GM19023 (cell line): ENCODE measurements around the gene MMP17.

ENCODE experiments used
- ATAC-seq: cut with Tn5 transposase; IDR thresholded peaks from one replicate; pipeline ENCODE4 v1.9.1; 2021; ENCODE audit warnings: mild to moderate bottlenecking, moderate library complexity; ENCODE audit not compliant: unreplicated experiment

MMP17 gene

GRCh38 chr12:131847456-131847855, 19.3 kb downstream of the MMP17 start:
- ATAC-seq: no peak

- ATAC-seq: no peak
Measured at GRCh38 chr12:131848753-131849152, 20.6 kb downstream of the MMP17 start.

- no peak for ATAC-seq
Measured at GRCh38 chr12:131849700-131850553, 21.7 kb downstream of the MMP17 start.

GRCh38 chr12:131850856-131851559, 22.8 kb downstream of the MMP17 start:
- no peak for ATAC-seq

DNA sequence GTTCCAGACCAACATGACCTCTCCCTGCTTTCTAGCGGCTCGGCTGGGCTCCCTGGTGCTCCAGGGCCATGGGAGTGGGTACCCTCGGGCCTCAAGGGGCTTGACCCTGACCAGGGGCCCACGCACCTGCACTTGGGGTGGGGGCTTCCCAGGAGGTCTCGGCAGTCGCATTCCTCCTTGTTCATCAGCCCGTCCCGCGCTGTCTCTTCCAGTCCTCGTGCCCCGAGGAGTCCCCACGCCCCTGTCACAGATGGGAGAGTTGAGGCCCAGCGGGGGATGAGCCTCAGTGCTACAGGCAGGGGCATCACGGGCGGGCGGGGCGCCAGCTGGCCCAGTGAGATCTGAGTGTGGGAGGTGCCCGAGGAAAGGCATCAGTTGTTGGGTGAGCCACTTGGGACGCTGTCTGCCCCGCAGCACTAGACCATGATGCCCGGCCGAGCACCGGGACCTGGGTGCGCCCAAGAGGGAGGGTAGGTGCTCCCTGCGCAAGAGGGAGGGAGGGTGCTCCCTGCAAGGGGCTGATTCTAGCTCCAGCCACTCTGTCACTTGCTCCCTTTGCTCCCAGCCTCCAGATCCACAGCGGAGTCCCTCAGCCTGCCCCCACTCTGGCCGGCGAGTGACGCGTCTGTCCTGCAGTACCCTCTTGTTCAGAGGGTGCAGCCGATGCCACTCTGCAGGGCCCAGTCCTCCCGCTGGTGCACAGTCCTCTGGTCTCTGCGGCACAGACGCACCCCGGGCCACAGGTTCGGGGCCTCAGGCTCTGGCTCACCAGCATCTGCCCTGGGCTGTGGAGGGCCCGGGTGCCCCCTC, 23.8 kb downstream of the MMP17 start:
- ATAC-seq: no peak

- no peak for ATAC-seq
Measured at GRCh38 chr12:131852551-131853299, 24.5 kb downstream of the MMP17 start.

- no peak for ATAC-seq
Measured at GRCh38 chr12:131853832-131854797, 25.9 kb downstream of the MMP17 start.

DNA sequence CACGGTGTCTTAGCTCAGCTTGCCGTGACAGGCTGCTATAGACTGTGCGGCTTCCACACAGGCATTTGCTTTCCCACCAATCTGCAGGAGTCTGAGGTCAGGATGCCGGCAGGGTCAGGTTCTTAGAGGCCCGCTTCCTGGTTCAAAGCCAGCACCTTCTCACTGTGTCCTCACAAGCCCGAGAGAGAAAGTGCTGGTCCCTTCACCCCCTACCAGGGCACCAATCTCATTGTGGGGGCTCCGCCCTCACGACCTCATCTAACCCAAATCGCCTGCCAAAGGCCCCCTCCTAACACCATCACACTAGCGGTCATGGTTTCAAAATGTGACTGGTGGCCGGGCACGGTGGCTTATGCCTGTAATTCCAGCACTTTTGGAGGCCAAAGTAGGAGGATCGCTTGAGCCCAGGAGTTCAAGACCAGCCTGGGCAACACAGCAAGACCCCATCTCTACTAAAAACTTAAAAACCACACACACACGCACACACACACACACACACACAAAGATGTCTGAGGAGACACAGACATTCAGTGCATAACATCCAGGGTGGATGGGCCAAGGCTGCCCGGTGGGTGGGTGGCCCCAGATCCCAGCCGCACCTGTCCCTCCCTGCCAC, 26.8 kb downstream of the MMP17 start:
- no peak for ATAC-seq

DNA sequence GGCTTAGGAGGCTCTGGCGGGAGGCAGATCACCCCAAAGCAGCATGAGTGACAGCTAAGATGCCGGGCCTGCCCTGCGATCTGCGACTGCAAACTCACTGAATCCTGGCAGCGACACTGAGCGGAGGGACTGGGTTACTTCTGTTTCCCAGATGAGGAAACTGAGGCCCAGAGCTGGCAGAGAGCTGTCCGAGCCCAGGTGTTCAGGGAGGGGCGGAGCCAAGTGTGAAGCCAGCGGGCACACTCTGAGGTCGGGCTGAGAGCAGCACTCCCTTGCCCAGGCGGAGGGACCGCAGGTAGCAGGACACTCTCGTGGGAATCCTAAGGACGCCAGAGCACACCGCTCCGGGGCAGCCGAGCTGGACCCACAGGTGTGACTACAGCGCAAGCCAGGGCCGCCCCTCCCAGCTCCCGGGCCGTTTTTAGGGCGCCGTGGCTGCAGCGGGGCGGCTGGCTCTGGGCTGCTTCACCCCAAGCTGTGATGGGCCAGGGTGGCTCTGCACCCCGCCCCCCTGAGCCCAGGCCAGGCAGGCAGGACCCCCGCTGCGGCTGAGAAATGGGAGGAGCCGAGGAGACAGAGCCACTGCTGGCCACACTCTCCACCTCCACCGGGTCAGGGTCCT, 27.4 kb downstream of the MMP17 start:
- ATAC-seq: no peak

GRCh38 chr12:131856366-131857097, 28.3 kb downstream of the MMP17 start:
- ATAC-seq: no peak

DNA sequence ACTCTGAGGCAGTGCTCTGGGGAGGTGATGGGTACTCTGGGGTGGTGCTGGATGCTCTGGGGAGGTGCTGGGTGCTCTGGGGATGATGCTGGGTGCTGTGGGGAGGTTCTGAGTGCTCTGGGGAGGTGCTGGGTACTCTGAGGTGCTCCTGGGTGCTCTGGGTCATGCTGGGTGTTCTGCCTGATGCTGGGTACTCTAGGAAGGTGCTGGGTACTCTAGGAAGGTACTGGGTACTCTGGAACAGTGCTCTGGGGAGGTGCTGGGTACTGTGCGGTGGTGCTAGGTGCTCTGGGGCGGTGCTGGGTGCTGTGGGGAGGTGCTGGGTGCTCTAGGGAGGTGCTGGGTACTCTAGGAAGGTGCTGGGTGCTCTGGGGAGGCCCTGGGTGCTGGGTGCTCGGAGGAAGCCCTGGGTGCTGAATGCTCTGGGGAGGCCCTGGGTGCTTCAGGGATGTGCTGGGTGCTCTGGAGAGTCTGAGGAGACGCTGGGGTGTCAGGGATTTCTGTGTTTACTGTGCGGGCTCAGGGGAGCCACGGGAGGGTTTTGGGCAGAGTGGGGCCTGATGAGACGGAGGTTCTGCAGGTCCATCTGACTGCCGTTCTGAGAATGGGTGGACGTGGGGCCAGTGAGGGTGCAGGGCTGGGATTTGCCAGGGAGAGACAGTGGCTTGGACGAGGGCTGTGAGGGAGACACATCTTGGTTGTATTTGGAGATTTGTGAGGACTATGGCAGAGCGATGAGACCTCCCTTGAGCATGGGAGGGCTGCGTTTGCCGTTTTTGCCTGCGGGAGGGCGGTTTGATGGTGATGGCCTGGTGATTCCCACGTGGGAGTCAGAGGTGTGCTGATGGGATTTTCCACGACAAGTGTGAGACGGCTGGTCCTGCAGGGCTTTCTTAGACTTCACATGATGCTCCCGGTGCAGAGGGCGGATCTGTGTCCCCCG, 30.0 kb downstream of the MMP17 start:
- ATAC-seq: no peak

- no peak for ATAC-seq
Measured at GRCh38 chr12:131860472-131861260, 32.5 kb downstream of the MMP17 start.

DNA sequence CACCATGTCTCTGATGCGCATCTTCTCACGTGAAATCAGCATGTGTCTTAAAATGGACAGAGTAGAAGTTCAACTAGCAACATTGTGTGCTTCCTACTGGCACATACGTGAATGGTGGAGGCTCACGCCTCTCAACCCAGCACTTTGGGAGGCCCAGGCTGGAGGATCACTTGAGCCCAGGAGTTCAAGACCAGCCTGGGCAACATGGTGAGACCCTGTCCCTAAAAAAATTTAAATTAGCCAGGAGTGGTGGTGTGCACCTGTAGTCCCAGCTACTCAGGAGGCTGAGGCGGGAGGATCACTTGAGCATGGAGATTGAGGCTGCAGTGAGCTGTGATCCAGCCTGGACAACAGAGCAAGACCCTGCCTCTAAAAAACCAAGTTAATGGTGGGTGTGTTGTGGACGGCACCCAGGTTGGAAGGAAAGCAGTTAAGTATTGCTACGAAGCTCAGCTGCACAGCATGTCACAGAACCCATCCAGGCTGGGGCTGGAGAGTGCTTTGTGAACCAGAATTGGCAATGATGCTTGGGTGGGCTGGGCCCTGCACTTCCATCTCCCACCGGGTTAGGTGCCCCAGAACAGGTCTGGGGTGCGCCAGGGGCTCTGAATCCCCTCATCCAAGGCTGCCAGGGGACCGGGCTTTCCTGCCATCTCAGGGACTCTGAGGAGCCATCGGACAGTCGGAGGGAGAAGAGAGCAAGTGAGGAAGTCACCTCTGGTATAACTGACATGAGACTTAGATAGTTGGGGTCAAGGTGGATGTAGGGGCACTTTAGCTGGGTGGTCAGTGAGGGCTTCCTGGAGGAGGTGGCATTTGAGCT, 33.3 kb downstream of the MMP17 start:
- no peak for ATAC-seq

GRCh38 chr12:131862084-131862441, 33.9 kb downstream of the MMP17 start:
- no peak for ATAC-seq

GRCh38 chr12:131862600-131862993, 34.4 kb downstream of the MMP17 start:
- no peak for ATAC-seq
